SK-N-MC (cell line): ENCODE results near the gene TEX52.
A peak's percentile ranks its signal among the peaks of the same experiment; 100 is the strongest.

ENCODE experiments used
- DNase-seq: peaks from one replicate; pipeline ENCODE4 v3.0.0-alpha.2; 2011; ENCODE audit warnings: low read depth, low spot score
- H3K27ac ChIP-seq: fragments of 200-600 bp; sonication (generic); 2 replicates; pipeline ENCODE4 v1.5.1; 2016; ENCODE audit warnings: mixed run types
- H3K36me3 ChIP-seq: fragments of 200-600 bp; sonication (generic); 2 replicates; pipeline ENCODE4 v1.6.1; 2017; ENCODE audit warnings: antibody characterized with exemption, low read length, mixed read lengths; ENCODE audit not compliant: insufficient read depth
- H3K4me3 ChIP-seq: fragments of 200-600 bp; sonication (generic); 2 replicates; pipeline ENCODE4 v1.5.1; 2016
- H3K9ac ChIP-seq: fragments of 200-600 bp; sonication (generic); 2 replicates; pipeline ENCODE4 v1.8.0; 2017; ENCODE audit warnings: mixed run types, mixed read lengths; ENCODE audit not compliant: insufficient read length
- H3K9me3 ChIP-seq: fragments of 200-600 bp; sonication (generic); 2 replicates; pipeline ENCODE4 v1.6.1; 2017; ENCODE audit warnings: low read depth, mild to moderate bottlenecking, antibody characterized with exemption, low read length, moderate library complexity, mixed read lengths
- EZH2 ChIP-seq: fragments of 200-600 bp; sonication (generic); IDR thresholded peaks from one replicate; pipeline ENCODE4 v1.6.1; 2017; ENCODE audit warnings: antibody characterized with exemption
- FOXP2 ChIP-seq: optimal IDR thresholded peaks from 2 replicates; pipeline ENCODE3; 2011; ENCODE audit warnings: mild to moderate bottlenecking, moderate library complexity; ENCODE audit not compliant: insufficient read depth; ENCODE audit errors: extremely low read length, control extremely low read depth
- POLR2AphosphoS5 ChIP-seq: IDR thresholded peaks from 2 replicates; pipeline ENCODE4 v1.6.1; 2012; ENCODE audit warnings: mild to moderate bottlenecking, low read depth, low read length, borderline replicate concordance

TEX52 gene

DNA sequence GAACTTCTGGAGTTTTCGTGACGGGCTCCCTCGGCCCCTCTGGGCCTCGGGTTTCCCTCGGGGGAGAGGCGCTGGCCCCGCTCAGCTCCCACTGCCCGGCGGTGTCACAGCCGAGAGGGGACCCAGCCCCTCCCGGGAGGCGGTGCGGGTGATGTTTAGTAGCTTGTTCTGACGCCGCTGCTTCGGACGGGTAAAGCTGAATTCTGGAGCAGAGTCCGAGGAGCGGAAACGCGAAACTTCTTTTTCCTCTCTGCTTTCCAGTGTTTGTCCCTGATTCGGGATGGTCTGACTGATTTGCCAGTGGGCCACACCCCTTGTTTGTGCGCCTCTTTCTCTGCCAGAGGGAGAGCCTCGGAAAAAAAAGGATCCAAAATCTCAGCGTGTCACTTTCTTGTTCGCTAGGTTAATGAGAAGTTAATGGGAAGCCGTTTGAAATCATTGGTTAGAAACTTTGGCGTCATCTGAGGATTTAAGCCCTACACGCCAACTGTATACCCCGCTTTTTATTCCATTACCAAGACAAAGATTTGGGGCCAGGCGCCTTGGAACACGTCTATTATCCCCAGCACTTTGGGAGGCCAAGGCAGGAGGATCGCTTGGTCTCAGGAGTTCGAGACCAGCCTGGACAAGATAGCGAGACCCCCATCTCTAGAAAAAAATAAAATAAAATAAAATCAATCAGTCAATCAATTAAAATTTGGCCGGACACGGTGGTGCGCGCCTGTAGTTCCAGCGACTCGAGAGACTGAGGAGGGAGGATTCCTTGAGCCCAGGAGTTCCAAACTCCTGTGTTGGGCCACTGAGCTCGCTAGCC, 34.6 kb upstream of the TEX52 start:
- Histone ChIP-seq H3K27ac (peak overlapping the region; percentile 27; the same call in 1 of the 2 replicates), H3K36me3 (peaks cover 13% of the 10 kb centered on the region), H3K9ac (peak overlapping the region; percentile 79), H3K4me3 (peak overlapping the region; percentile 84), H3K9me3 (no peaks in the 10 kb centered on the region)
- no peak for TF ChIP-seq EZH2
- no peak for TF ChIP-seq FOXP2
- TF ChIP-seq POLR2AphosphoS5 = no peak
- no peak for DNase-seq

DNA sequence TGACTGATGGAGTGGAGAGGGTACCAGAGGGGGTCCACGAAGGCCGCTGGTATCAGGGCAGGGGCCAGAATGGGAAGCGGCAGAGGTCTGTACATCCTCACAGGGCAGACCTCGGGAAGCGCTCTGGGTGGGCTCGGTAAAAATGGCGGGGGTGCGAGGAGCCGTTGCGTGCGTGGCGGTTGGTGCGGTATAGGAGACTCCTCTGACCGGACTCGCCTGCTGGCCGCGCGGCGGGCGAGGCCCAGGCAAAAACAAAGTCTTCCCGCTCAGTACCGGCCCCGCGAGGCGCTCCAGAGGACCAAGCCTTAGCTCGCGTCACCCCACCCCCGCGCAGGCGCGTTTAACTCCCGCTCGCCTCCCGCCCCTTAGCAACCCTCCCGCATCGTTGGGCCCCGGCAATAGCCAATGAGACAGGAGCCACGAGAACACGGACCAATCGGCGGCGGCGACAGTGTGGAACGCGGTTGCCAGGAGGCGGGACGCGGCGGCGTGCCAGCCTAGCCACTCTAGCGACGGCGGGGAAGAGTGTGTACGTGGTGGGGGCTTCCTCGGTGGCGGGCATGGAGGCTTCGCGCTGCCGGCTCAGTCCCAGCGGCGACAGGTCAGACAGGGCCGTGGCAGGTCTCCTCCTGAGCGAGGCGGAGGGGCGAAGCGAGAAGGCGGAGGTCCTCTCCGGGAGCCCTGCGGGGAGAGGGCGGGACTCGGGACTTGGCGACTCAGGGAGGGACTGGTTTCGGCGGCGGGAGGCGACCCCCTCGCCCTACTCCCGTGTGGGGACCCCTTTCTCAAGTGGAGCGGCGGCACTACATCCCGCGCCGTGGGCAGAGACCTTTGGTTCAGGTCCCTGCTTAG, 33.8 kb upstream of the TEX52 start, which contains the start of gene TULP3:
TULP3 (plus strand) TSS at position 504 of the 852 bp plus-strand sequence; CDS start at position 561, 57 bp downstream.
- Histone ChIP-seq H3K36me3 (peaks cover 17% of the 10 kb centered on the region), H3K9ac (peak within 1 kb of the TSS; percentile 84), H3K27ac (peak within 1 kb of the TSS; percentile 72; the same call in 1 of the 2 replicates), H3K9me3 (no peaks in the 10 kb centered on the region), H3K4me3 (peak within 1 kb of the TSS; percentile 84)
- TF ChIP-seq POLR2AphosphoS5 (peak; percentile 91), FOXP2 (no peak)
- peak; percentile 79 for DNase-seq

DNA sequence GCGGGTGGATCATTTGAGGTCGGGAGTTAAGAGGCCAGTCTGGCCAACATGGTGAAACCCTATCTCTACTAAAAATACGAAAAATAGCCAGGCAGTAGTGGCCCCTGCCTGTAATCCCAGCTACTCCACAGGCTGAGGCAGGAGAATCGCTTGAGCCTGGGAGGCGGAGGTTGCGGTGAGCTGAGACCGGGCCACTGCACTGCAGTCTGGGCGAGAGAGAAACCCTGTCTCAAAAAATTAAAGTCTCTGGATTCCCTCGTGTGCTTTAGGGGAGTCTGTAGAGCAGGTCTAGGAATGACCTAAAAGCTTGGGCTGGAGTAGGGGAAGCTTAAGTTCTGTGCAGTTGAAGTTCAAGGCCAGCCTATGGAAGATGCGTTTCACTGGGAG, 33.2 kb upstream of the TEX52 start:
- no peaks in the 10 kb centered on the region for H3K9me3 ChIP-seq
- H3K9ac ChIP-seq = peak overlapping the region; percentile 84
- TF ChIP-seq POLR2AphosphoS5 (no peak), FOXP2 (no peak), EZH2 (no peak)
- no peak for DNase-seq
- H3K4me3 ChIP-seq = peak overlapping the region; percentile 84
- peaks cover 19% of the 10 kb centered on the region for H3K36me3 ChIP-seq
- peak overlapping the region; percentile 72; the same call in 1 of the 2 replicates for H3K27ac ChIP-seq

DNA sequence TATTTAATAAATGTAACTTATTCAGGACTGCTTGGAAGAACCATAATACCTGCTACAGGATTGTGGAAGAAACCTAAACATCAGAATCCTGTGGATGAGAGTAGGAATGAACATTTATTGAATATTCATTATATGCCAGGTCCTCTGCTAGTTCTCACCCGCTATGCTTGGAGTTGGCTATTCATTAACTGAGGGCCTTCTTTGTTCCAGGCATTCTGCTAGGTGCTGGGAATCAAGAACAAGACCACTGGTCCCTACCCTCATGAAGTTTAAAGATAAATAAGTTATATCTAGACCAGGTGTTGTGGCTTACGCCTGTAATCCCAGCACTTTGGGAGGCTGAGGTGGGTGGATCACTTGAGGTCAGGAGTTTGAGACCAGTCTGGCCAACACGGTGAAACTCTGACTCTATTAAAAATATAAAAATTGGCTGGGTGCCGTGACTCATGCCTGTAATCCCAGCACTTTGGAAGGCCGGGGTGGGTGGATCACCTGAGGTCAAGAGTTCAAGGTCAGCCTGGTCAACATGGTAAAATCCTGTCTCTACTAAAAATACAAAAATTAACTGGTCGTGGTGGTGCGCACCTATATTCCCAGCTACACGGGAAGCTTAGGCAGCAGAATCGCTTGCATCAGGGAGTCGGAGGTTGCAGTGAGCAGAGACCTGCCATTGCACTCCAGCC, 30.1 kb upstream of the TEX52 start:
- no peak for DNase-seq
- Histone ChIP-seq H3K4me3 (no peak overlapping the region), H3K9me3 (no peaks in the 10 kb centered on the region), H3K27ac (no peak overlapping the region), H3K9ac (no peak overlapping the region), H3K36me3 (peaks cover 23% of the 10 kb centered on the region)
- TF ChIP-seq EZH2 = no peak
- TF ChIP-seq FOXP2 = no peak
- no peak for TF ChIP-seq POLR2AphosphoS5

DNA sequence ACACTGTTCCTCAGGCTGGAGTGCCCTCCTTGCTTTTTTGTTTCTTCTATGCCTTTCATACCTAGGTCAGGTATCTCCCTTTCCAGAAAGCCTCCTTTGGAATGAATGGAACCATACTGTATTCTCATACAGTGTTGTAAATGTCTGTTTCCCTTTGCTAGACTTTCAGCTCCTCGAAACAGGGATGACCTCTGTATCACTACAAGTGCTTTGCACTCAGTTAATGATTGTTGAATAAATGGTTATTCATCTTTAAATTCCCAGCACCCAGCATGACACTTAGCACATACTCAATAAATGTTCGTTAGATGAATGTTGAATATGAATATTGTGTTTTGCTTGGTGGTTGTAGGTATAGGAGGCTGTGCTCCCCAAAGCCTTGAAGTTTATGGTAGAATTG, 28.0 kb upstream of the TEX52 start:
- TF ChIP-seq POLR2AphosphoS5 (no peak), EZH2 (no peak), FOXP2 (no peak)
- Histone ChIP-seq H3K9ac (no peak overlapping the region), H3K36me3 (peaks cover 31% of the 10 kb centered on the region), H3K4me3 (no peak overlapping the region), H3K27ac (peak overlapping the region; percentile 50; the same call in 1 of the 2 replicates), H3K9me3 (no peaks in the 10 kb centered on the region)
- no peak for DNase-seq

DNA sequence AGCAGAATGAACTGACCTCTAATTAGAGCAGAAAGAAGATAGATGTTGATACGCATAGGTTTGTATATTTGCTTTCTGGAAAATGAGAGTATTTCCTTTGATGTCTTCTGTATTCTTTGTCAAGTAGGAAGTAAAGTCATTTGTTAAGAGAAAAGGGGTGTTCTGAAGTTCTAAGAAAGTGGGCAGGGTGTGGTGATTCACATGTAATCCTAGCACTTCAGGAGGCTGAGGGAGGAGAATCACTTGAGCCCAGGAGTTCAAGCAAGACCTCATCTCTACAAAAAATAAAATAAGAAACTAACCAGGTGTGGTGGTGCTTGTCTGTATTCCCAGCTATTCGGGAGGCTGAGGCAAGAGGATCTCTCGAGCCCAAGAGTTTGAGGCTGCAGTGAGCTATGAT, 23.0 kb upstream of the TEX52 start:
- DNase-seq = no peak
- Histone ChIP-seq H3K36me3 (peaks cover 20% of the 10 kb centered on the region), H3K9me3 (no peaks in the 10 kb centered on the region), H3K9ac (no peak overlapping the region), H3K4me3 (no peak overlapping the region), H3K27ac (no peak overlapping the region)
- TF ChIP-seq POLR2AphosphoS5 = no peak
- no peak for TF ChIP-seq FOXP2
- no peak for TF ChIP-seq EZH2

- no peak for DNase-seq
- Histone ChIP-seq H3K27ac (peak overlapping the region; percentile 88), H3K9me3 (no peaks in the 10 kb centered on the region), H3K9ac (peak overlapping the region; percentile 97), H3K4me3 (peak overlapping the region; percentile 100), H3K36me3 (peaks cover 31% of the 10 kb centered on the region)
- no peak for TF ChIP-seq FOXP2
- TF ChIP-seq POLR2AphosphoS5 = no peak
- no peak for TF ChIP-seq EZH2
Measured at GRCh38 chr12:2877953-2878732, 21.3 kb upstream of the TEX52 start.
